ENCODE results near the gene PCDH12.

PCDH12 gene

GRCh38 chr5:141960018-141960417, 2.0 kb upstream of the PCDH12 start:
- no peak overlapping the region for H2AFZ ChIP-seq (ENCODE audit: low read depth, low read length)
- H3K4me3 ChIP-seq (ENCODE audit: low read length), result no peak overlapping the region
- peaks cover 11% of the 10 kb centered on the region for H3K4me1 ChIP-seq (ENCODE audit: insufficient read depth, low read length)
- no peaks in the 10 kb centered on the region for H3K27me3 ChIP-seq (ENCODE audit: insufficient read depth, low read length)
- H3K9me3 ChIP-seq (ENCODE audit: low read length), result no peaks in the 10 kb centered on the region
- no peaks in the 10 kb centered on the region for H3K36me3 ChIP-seq (ENCODE audit: insufficient read depth, low read length)

- H3K36me3 ChIP-seq (ENCODE audit: insufficient read depth, low read length), result no peaks in the 10 kb centered on the region
- H3K4me1 ChIP-seq (ENCODE audit: insufficient read depth, low read length), result peaks cover 11% of the 10 kb centered on the region
- H3K9me3 ChIP-seq (ENCODE audit: low read length), result no peaks in the 10 kb centered on the region
- H3K4me3 ChIP-seq (ENCODE audit: low read length), result no peak overlapping the region
- H3K27me3 ChIP-seq (ENCODE audit: insufficient read depth, low read length), result no peaks in the 10 kb centered on the region
- no peak overlapping the region for H2AFZ ChIP-seq (ENCODE audit: low read depth, low read length)
Observed at GRCh38 chr5:141958546-141959172, 657 bp upstream of the PCDH12 start.

- H3K4me3 ChIP-seq (ENCODE audit: low read length), result no peak overlapping the region
- peaks cover 11% of the 10 kb centered on the region for H3K4me1 ChIP-seq (ENCODE audit: insufficient read depth, low read length)
- H3K9me3 ChIP-seq (ENCODE audit: low read length), result no peaks in the 10 kb centered on the region
- H2AFZ ChIP-seq (ENCODE audit: low read depth, low read length), result no peak overlapping the region
- no peaks in the 10 kb centered on the region for H3K36me3 ChIP-seq (ENCODE audit: insufficient read depth, low read length)
- no peaks in the 10 kb centered on the region for H3K27me3 ChIP-seq (ENCODE audit: insufficient read depth, low read length)
Observed at GRCh38 chr5:141957367-141957996, 520 bp downstream of the PCDH12 start.

- Histone ChIP-seq H2AFZ (ENCODE audit: low read depth, low read length) (no peak overlapping the region), H3K36me3 (ENCODE audit: insufficient read depth, low read length) (no peaks in the 10 kb centered on the region), H3K27me3 (ENCODE audit: insufficient read depth, low read length) (no peaks in the 10 kb centered on the region), H3K9me3 (ENCODE audit: low read length) (no peaks in the 10 kb centered on the region), H3K4me3 (ENCODE audit: low read length) (no peak overlapping the region), H3K4me1 (ENCODE audit: insufficient read depth, low read length) (no peaks in the 10 kb centered on the region)
Observed at GRCh38 chr5:141954194-141954593, 3.8 kb downstream of the PCDH12 start.

GRCh38 chr5:141952020-141952419, 6.0 kb downstream of the PCDH12 start:
- no peak overlapping the region for H2AFZ ChIP-seq (ENCODE audit: low read depth, low read length)
- no peaks in the 10 kb centered on the region for H3K9me3 ChIP-seq (ENCODE audit: low read length)
- no peaks in the 10 kb centered on the region for H3K36me3 ChIP-seq (ENCODE audit: insufficient read depth, low read length)
- H3K4me3 ChIP-seq (ENCODE audit: low read length), result no peak overlapping the region
- H3K27me3 ChIP-seq (ENCODE audit: insufficient read depth, low read length), result no peaks in the 10 kb centered on the region
- H3K4me1 ChIP-seq (ENCODE audit: insufficient read depth, low read length), result no peaks in the 10 kb centered on the region

- Histone ChIP-seq H3K4me1 (ENCODE audit: insufficient read depth, low read length) (no peaks in the 10 kb centered on the region), H2AFZ (ENCODE audit: low read depth, low read length) (no peak overlapping the region), H3K36me3 (ENCODE audit: insufficient read depth, low read length) (no peaks in the 10 kb centered on the region), H3K4me3 (ENCODE audit: low read length) (no peak overlapping the region), H3K9me3 (ENCODE audit: low read length) (no peaks in the 10 kb centered on the region), H3K27me3 (ENCODE audit: insufficient read depth, low read length) (no peaks in the 10 kb centered on the region)
Observed at GRCh38 chr5:141951332-141951781, 6.6 kb downstream of the PCDH12 start.

GRCh38 chr5:141950207-141951005, 7.6 kb downstream of the PCDH12 start:
- H3K27me3 ChIP-seq (ENCODE audit: insufficient read depth, low read length), result no peaks in the 10 kb centered on the region
- no peaks in the 10 kb centered on the region for H3K4me1 ChIP-seq (ENCODE audit: insufficient read depth, low read length)
- no peak overlapping the region for H3K4me3 ChIP-seq (ENCODE audit: low read length)
- H2AFZ ChIP-seq (ENCODE audit: low read depth, low read length), result no peak overlapping the region
- H3K9me3 ChIP-seq (ENCODE audit: low read length), result no peaks in the 10 kb centered on the region
- H3K36me3 ChIP-seq (ENCODE audit: insufficient read depth, low read length), result no peaks in the 10 kb centered on the region

- Histone ChIP-seq H3K27me3 (ENCODE audit: insufficient read depth, low read length) (no peaks in the 10 kb centered on the region), H3K4me1 (ENCODE audit: insufficient read depth, low read length) (no peaks in the 10 kb centered on the region), H3K9me3 (ENCODE audit: low read length) (no peaks in the 10 kb centered on the region), H2AFZ (ENCODE audit: low read depth, low read length) (no peak overlapping the region), H3K4me3 (ENCODE audit: low read length) (no peak overlapping the region), H3K36me3 (ENCODE audit: insufficient read depth, low read length) (no peaks in the 10 kb centered on the region)
Observed at GRCh38 chr5:141949511-141949910, 8.5 kb downstream of the PCDH12 start.

GRCh38 chr5:141948812-141949211, 9.2 kb downstream of the PCDH12 start:
- H3K36me3 ChIP-seq (ENCODE audit: insufficient read depth, low read length), result no peaks in the 10 kb centered on the region
- no peaks in the 10 kb centered on the region for H3K9me3 ChIP-seq (ENCODE audit: low read length)
- no peak overlapping the region for H3K4me3 ChIP-seq (ENCODE audit: low read length)
- no peak overlapping the region for H2AFZ ChIP-seq (ENCODE audit: low read depth, low read length)
- H3K27me3 ChIP-seq (ENCODE audit: insufficient read depth, low read length), result no peaks in the 10 kb centered on the region
- no peaks in the 10 kb centered on the region for H3K4me1 ChIP-seq (ENCODE audit: insufficient read depth, low read length)

GRCh38 chr5:141947316-141947715, 10.7 kb downstream of the PCDH12 start:
- Histone ChIP-seq H3K4me3 (ENCODE audit: low read length) (no peak overlapping the region), H3K36me3 (ENCODE audit: insufficient read depth, low read length) (no peaks in the 10 kb centered on the region), H3K4me1 (ENCODE audit: insufficient read depth, low read length) (no peaks in the 10 kb centered on the region), H3K27me3 (ENCODE audit: insufficient read depth, low read length) (no peaks in the 10 kb centered on the region), H3K9me3 (ENCODE audit: low read length) (no peaks in the 10 kb centered on the region), H2AFZ (ENCODE audit: low read depth, low read length) (no peak overlapping the region)

GRCh38 chr5:141945511-141946051, 12.4 kb downstream of the PCDH12 start:
- Histone ChIP-seq H3K27me3 (ENCODE audit: insufficient read depth, low read length) (no peaks in the 10 kb centered on the region), H3K4me1 (ENCODE audit: insufficient read depth, low read length) (no peaks in the 10 kb centered on the region), H3K4me3 (ENCODE audit: low read length) (no peak overlapping the region), H3K36me3 (ENCODE audit: insufficient read depth, low read length) (no peaks in the 10 kb centered on the region), H3K9me3 (ENCODE audit: low read length) (no peaks in the 10 kb centered on the region), H2AFZ (ENCODE audit: low read depth, low read length) (no peak overlapping the region)

GRCh38 chr5:141944076-141944475, 13.9 kb downstream of the PCDH12 start:
- Histone ChIP-seq H3K9me3 (ENCODE audit: low read length) (no peaks in the 10 kb centered on the region), H3K4me3 (ENCODE audit: low read length) (no peak overlapping the region), H3K27me3 (ENCODE audit: insufficient read depth, low read length) (no peaks in the 10 kb centered on the region), H2AFZ (ENCODE audit: low read depth, low read length) (no peak overlapping the region), H3K4me1 (ENCODE audit: insufficient read depth, low read length) (no peaks in the 10 kb centered on the region), H3K36me3 (ENCODE audit: insufficient read depth, low read length) (peaks cover 2% of the 10 kb centered on the region)

GRCh38 chr5:141942185-141942857, 15.7 kb downstream of the PCDH12 start:
- no peaks in the 10 kb centered on the region for H3K4me1 ChIP-seq (ENCODE audit: insufficient read depth, low read length)
- no peak overlapping the region for H2AFZ ChIP-seq (ENCODE audit: low read depth, low read length)
- H3K4me3 ChIP-seq (ENCODE audit: low read length), result no peak overlapping the region
- no peaks in the 10 kb centered on the region for H3K27me3 ChIP-seq (ENCODE audit: insufficient read depth, low read length)
- no peaks in the 10 kb centered on the region for H3K9me3 ChIP-seq (ENCODE audit: low read length)
- peaks cover 14% of the 10 kb centered on the region for H3K36me3 ChIP-seq (ENCODE audit: insufficient read depth, low read length)

Data from neuron (in vitro differentiated cells).